Measurements from ENCODE around the gene ANKFN1. TPM values are rescaled to one million over a fixed set of nuclear protein-coding genes. Genes with fewer than 3 reads are reported as not detected.

The ANKFN1 gene
- polyA plus RNA-seq, 3 donors: 0.03 to 0.45 (median 0.28) TPM

- no peak overlapping the region for H3K27ac ChIP-seq (ENCODE audit: low read depth, low read length)
- 76 to 82% (median 80%) methylated on average over 8 of the region's 8 CpGs for WGBS, 3 donors
Measured at GRCh38 chr17:56309897-56310296, 156.6 kb downstream of the ANKFN1 start.

DNA sequence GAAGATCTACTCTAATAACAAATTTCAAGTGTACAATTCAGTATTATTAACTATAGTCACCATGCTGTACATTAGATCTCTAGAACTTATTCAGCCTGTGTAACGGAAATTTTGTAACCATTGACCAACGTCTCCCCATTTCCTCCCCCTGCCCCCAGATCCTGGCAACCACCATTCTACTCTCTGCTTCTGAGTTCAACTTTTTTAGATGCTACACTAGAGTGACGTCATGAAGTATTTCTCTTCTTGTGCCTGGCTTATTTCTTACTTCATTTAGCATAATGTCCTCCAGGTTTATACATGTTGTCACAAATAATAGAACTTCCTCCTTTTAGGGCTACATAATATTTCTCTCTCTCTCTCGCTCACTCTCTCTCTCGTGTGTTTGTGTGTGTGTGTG lies 157.5 kb downstream of the ANKFN1 start:
- WGBS, 3 donors: 49 to 68% (median 63%) methylated on average over 5 of the region's 5 CpGs
- no peak overlapping the region for H3K27ac ChIP-seq (ENCODE audit: low read depth, low read length)

- H3K27ac ChIP-seq (ENCODE audit: low read depth, low read length): no peak overlapping the region
Measured at GRCh38 chr17:56313201-56313600, 159.9 kb downstream of the ANKFN1 start.

DNA sequence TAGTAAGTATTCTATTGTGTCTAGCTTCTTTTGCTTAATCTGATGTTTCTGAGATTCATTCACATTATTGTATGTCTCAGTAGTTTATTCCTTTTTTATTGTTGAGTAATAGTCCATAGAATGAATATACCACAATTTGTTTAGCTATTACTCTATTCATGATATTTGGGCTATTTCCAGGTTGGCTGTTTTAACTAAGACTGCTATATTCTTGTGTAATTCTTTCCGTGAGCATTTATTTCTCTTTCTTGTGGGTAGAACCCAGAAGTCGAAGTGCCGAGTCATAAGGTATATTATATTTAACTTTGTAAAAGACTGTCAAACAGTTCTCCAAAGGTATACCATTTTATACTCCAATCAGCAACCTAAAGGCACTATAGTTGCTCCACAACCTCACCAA lies 160.8 kb downstream of the ANKFN1 start:
- 33 to 65% (median 53%) methylated on average over 3 of the region's 3 CpGs for WGBS, 3 donors
- H3K27ac ChIP-seq (ENCODE audit: low read depth, low read length): no peak overlapping the region

- 62 to 89% (median 64%) methylated on average over 4 of the region's 4 CpGs for WGBS, 3 donors
- H3K27ac ChIP-seq (ENCODE audit: low read depth, low read length): no peak overlapping the region
Measured at GRCh38 chr17:56314984-56315602, 161.8 kb downstream of the ANKFN1 start.

DNA sequence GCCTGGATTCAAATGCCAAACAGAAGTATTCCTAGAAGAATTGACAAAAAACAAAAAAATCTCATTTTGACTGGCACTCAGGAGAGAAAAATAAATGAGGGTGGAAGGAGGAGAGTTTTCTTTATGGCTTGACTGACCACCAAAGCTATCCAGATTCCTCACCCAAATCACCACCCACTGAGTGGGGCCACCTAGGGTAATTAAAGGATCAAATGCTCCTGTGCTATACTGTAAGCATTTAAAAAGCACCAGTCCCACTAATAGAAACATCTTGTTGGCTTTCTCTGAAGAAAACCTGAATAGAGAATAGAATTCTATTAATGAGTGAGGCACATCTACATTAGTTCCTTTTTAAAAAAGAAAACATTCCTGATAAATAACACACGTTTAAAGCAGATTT lies 163.3 kb downstream of the ANKFN1 start:
- 51 to 81% (median 73%) methylated on average over 1 of the region's 1 CpG for WGBS, 3 donors
- H3K27ac ChIP-seq (ENCODE audit: low read depth, low read length): no peak overlapping the region

DNA sequence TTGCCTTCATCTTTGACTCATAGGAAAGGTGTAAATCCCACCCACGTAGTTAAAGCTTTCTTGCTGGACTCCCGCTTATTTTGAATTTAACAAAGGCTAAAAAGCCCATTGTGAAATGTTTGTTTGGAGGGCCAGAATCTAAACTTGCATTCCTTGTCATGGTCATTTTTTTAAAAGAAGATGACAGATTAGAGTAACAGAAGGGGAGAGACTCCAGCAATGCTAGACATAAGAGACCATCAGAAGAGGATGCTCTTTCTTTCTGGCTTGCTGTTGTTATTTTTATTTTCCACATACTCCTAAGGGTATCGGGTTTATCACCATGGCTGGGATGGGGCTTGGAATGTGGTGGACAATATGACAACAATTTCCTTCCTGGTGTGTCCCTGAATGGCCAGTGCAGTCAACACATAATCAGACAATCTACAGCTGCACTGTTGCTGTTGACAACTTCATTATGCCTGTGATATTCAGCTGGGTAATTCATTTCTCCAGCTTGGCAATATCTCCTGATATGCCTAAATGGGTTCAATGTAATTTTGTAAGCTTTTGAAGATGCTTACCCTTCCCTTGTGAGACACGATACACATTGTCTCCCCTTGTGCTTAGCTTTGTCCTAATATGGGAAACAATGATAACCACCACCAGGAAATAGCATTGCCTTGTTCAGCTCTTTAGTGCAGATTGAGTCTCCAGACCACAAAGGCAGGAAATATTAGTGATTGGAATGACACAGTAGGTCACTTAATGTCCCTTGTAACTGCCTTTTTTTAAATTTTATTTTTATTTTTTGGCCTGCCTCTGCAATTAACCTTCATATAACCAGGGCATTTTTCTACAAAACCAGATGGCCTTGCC lies 164.3 kb downstream of the ANKFN1 start:
- H3K27ac ChIP-seq (ENCODE audit: low read depth, low read length): no peak overlapping the region
- 67 to 75% (median 69%) methylated on average over 4 of the region's 4 CpGs for WGBS, 3 donors

DNA sequence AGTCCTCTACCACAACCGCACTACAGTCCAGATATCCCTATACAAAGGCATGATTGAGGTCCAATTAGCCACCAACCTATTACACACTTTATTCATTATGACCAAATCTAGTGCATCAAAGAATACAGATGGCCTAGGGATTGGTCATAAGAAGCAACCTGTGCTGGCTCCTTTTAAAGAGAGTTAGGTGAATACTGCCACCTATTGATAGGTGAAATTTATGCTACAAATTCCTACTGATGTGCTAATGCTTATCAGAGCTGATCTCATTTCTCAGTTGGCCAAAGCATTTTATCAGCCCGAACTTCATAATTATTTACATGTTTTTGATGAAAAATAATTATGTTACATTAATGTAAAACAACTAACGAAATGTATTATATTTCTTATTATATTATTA lies 166.3 kb downstream of the ANKFN1 start:
- 40 to 46% (median 44%) methylated on average over 3 of the region's 3 CpGs for WGBS, 3 donors
- H3K27ac ChIP-seq (ENCODE audit: low read depth, low read length): no peak overlapping the region

DNA sequence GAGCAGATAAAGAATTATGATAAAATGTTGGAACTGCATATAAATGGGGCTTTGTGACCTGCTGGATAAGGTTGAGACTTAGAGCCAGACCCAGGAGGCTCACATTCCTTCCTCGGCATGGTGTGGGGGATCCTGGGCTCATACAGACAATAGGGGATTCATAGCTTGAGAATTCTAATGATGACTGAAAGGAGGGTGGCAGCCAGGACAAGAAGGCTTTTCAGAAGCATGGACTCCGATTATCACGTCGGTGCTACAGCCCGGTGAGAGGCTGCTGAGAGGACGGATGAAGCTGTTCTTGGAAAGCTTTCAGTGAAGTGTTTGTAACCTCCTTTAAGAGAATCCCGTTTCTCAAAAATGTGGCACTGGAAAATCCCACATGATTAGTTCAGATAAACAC lies 167.2 kb downstream of the ANKFN1 start:
- no peak overlapping the region for H3K27ac ChIP-seq (ENCODE audit: low read depth, low read length)
- 12 to 53% (median 43%) methylated on average over 7 of the region's 7 CpGs for WGBS, 3 donors

DNA sequence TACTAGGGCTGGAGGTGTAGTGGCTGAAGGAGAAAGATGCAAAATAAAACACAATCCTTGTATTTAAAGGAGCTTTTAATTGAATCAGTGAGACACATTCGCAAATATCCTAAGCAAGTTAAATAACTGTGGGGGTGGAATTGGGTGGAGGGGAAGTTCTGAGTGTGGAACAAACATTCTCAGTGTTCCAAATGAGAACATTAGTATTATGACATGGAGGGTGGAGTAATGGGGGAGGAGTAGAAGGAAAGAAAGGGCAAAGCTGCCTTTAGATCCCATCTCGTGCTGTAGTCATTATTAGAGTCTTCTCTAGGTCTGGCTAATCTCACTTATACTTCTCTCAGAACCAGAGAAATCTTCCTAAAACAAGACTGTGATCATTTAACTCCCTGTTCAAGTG lies 169.7 kb downstream of the ANKFN1 start:
- 48 to 66% (median 54%) methylated on average over 2 of the region's 2 CpGs for WGBS, 3 donors
- no peak overlapping the region for H3K27ac ChIP-seq (ENCODE audit: low read depth, low read length)

- WGBS, 3 donors: 60 to 87% (median 87%) methylated on average over 3 of the region's 3 CpGs
- H3K27ac ChIP-seq (ENCODE audit: low read depth, low read length): no peak overlapping the region
Measured at GRCh38 chr17:56324676-56325075, 171.4 kb downstream of the ANKFN1 start.

GRCh38 chr17:56325313-56326000 lies 172.2 kb downstream of the ANKFN1 start:
- no peak overlapping the region for H3K27ac ChIP-seq (ENCODE audit: low read depth, low read length)
- 52 to 76% (median 72%) methylated on average over 13 of the region's 13 CpGs for WGBS, 3 donors

- 49 to 71% (median 71%) methylated on average over 5 of the region's 5 CpGs for WGBS, 3 donors
- H3K27ac ChIP-seq (ENCODE audit: low read depth, low read length): no peak overlapping the region
Measured at GRCh38 chr17:56326001-56326359, 172.7 kb downstream of the ANKFN1 start.

GRCh38 chr17:56347639-56348038 lies 194.4 kb downstream of the ANKFN1 start:
- 58 to 62% (median 60%) methylated on average over 1 of the region's 1 CpG for WGBS, 3 donors
- no peak overlapping the region for H3K27ac ChIP-seq (ENCODE audit: low read depth, low read length)

DNA sequence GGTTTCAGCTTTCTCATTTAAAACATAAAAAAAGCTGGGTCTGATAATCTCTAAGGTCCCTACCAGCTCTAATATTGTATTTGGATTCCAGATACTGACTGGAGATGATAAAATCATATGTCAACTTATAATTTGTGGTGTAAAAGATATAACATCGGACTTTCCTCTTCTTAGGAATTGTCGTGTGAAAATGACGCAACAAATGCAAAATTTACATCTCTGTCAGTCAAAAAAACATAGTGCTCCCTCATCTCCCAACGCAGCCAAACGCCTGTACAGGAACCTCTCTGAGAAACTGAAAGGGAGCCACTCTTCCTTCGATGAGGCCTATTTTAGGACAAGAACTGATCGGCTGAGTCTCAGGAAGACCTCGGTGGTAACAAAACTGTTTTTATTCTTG lies 197.3 kb downstream of the ANKFN1 start:
- 80 to 82% (median 81%) methylated on average over 8 of the region's 8 CpGs for WGBS, 3 donors
- no peak overlapping the region for H3K27ac ChIP-seq (ENCODE audit: low read depth, low read length)

GRCh38 chr17:56351675-56352074 lies 198.4 kb downstream of the ANKFN1 start:
- 55 to 80% (median 74%) methylated on average over 5 of the region's 5 CpGs for WGBS, 3 donors
- no peak overlapping the region for H3K27ac ChIP-seq (ENCODE audit: low read depth, low read length)

DNA sequence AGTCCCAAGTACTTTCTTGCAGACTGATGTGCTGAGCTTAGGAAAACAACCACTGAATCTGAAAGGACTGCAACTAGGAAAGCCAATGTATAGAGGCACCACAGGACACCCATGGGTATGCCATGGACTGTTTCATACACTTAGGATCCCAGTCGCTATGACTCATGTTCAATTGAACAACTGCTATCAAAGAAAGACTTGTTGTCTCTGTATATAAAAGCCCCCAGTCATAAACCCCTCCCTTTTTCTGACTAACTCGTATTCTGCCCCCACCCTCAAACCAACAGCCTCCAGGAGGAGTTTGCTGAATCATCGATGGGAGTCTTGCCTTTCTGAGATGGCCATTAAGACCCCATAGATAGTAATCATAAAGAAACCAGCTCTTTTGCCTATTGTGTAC lies 205.4 kb downstream of the ANKFN1 start:
- 72 to 88% (median 88%) methylated on average over 3 of the region's 3 CpGs for WGBS, 3 donors
- H3K27ac ChIP-seq (ENCODE audit: low read depth, low read length): no peak overlapping the region

DNA sequence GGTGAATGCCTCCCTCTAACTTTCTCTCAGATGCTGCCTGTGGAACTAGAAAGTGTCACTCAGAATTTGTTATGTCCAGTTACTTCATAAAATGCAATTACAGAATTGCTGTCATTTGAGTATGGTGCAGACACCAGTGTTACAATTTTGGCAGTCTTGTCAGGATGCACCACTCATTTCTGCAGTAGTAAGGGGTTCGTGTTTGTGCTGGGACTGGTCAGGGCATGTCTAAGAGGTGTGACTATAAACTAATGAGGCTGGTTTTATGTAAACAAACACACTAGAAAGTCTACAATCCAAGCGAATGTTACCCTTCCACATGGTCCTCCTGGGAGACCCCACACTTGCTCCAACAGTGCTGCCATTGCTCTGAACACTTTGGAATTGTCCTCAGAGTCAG lies 206.2 kb downstream of the ANKFN1 start:
- 51 to 68% (median 64%) methylated on average over 2 of the region's 2 CpGs for WGBS, 3 donors
- H3K27ac ChIP-seq (ENCODE audit: low read depth, low read length): no peak overlapping the region

DNA sequence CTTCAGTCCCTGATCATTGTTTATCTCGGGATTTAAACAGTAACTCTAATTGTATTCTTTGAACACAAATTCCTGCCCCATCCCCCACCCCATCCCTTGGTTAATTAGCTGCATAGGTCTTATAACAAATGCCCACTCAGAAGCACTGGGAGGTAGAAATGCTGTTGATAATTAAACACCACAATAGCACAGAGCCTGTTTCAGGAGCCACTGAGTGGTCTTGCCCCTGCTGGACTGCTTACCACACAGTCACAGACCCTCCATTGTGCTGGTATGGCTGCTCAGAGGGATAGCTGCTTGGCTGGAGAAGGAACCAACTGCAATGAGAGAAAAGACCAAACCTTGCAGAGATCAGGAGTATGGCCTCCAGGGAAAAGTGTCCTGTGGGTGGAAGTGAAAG lies 214.1 kb downstream of the ANKFN1 start:
- no peak overlapping the region for H3K27ac ChIP-seq (ENCODE audit: low read depth, low read length)
- WGBS, 3 donors: 38 to 87% (median 77%) methylated on average over 1 of the region's 1 CpG

Measured in adipose tissue (tissue), 3 donors.